ENCODE results near the gene DOCK2.

Gene DOCK2

DNA sequence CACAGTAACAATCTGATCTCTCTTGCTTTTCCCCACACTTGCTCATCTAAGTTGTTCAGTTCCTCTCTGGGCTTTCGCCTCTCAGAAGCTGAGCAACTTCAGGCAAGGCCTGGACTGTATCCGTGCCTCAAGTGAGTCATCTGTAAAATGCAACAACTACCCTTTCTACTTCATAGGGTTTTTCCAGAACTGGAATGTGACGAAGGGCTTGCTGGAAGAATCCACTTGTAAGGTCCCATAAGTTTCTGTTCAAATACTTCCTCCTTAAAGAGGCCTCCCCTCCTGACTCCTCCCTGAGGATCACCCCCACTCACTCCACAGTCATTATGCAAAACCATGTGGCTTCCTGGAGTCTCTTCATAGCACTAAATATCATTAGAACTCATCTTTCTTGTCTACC, 360.7 kb downstream of the DOCK2 start:
- no peak for DNase-seq

DNA sequence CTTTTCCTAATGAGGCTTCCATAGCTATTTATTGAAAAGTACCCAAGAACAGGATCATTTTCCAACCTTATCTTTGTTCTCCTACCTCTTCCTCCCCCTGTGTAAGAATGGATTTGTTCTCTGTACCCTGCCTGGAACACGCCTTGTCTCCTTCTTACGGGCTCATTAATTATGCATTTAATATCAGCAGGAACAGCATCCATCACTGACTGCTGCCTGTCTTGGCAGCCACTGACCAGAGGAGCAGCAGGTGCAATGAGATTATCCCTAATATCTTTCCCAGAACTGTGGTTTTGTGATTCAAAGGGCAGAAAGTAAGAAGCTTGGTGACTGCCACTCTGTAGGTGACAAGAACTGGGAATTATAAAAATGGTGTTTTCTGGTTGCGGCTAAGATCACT, 362.5 kb downstream of the DOCK2 start:
- DNase-seq: no peak

DNA sequence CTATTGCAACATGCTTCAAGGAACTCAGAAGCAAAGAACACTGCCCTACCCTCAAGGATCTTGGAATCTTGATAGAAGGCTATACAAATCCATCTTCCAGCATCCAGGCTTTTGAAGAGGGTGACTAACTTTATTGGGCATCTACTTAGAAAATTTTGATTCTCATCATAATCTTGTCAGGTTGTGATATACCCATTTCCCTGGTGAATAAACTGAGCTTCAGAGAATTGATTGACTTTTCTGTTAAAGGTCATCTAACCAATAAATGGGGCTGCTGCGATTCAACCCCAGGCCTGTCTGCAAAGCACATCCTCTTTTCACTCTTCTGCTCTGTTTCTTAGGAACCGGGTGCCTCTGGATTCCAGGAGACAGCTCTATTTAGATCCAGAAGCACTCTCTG, 363.1 kb downstream of the DOCK2 start:
- DNase-seq: no peak

DNA sequence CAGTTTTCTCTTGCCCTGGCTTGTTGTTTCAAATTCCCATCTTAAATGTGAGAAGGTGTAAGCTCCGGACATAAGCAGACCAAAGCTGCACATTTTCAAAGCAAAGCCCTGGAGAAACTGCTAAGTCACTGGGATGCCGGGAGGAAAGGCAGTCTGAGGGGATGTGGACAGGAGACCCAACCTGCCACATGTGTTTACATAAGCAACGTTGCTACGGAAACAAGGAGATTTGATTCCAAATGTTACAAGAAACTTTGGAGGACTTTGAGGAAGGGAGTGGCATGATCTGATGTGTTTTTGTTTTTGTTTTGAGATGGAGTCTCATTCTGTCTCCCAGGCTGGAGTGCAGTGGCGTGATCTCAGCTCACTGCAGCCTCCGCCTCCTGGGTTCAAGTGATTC, 368.9 kb downstream of the DOCK2 start:
- DNase-seq: no peak

DNA sequence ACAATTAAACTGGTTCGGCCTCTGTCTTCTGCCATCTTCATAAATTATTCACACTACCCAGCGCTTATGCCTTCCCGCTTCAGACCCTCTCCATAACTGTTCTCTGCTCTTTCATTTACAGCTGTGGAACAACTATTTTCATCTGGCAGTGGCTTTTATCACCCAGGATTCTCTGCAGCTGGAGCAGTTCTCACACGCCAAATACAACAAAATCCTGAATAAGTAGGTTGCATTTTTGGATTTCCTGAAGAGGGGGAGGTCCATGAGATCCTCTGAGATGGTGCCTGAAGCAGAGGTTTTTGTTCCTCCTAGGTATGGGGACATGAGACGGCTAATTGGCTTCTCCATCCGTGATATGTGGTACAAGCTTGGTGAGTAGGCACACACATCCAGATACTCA, 371.3 kb downstream of the DOCK2 start:
- no peak for DNase-seq

DNA sequence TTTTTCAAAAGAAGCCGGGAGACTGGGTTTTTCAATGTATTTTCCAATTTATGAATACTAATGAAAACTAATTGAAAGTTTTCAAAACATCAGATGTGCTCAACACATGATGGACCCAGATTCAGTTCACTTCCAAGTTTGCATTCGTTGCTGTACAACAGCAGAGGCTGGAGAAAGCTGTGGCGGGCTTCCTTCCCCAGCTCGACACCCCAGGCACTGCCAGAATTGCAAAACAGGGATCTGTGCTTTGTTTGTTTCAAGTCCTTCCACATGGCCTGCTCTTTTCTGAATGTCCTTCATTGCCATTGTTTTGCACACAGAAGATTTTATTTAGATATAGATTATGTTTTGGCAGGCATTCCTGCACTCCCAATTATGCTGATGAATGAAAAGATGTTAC, 373.5 kb downstream of the DOCK2 start:
- DNase-seq: no peak

DNA sequence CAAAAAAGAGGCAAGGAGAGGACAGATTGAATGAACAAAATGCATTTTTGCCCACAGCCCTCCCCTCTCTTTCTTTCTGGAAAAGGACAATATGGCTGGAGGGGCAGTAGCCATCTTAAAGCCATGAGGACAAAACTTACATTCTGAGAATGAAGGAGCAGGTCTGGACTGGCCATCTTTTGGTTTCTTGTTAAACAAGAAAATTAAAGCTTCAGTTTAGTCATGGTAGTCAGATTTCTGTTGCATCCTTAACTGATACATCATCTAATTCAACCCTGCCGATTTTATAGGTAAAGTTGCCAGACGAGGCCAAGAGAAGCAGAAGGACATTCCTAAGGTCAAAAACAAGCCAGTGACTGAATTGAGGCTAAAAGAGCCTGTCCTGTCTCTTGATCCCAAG, 374.7 kb downstream of the DOCK2 start:
- DNase-seq: no peak

DNA sequence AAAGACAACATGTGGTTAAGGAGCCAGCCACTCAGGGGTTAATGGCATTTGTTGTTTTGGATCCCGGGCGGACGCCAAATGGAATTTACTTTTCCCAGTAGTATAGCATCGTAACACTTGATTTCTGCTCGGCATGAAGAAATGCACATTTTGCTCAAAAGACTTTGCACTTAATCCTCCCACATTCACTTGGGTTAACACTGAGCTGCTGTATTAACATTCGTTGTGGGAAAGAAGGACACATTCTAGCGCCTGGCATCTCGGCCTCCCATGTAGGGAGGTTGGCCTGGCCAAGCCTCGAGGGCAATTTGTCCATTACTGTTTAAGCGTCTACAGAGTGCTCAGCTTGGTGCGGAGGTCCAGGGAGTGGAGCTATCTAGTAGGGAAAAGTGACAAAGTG, 375.5 kb downstream of the DOCK2 start:
- no peak for DNase-seq

DNA sequence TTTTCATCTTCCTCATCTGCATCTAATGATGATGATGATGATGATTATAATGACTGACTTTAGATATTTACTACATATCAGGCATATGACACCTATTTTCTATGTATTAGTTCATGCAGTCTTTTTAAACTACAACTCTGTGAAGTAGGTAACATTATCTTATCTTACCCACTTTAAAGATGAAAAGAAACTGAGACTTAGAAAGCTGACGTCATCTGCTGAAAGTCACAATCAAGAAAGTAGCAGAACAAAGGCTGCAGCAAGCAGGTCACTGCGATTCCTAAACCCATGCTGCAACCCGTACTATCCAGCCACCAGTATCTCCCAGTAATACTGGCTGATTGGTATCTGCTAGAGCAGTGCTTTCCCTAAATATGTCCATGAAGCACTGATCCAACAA, 383.3 kb downstream of the DOCK2 start:
- DNase-seq: no peak

DNA sequence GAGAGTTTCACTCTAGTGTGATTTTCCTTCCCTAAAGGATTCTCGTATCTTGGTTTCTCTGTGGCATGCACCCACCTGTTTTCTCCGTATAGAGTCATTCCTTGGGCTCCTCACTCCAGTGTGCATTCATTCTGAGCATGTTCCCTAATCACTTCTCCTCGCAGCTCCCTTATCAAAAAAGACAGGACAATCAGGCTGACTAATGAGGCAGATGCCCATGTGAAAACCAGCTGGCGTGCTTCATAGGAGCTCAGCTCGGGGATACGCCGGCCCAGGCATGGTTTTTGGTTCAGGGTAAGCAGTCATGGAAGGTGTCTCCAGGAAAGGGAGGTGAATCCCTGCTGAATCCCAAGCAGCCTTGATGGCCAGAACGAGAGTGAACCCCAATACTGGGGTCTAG, 384.4 kb downstream of the DOCK2 start:
- no peak for DNase-seq

DNA sequence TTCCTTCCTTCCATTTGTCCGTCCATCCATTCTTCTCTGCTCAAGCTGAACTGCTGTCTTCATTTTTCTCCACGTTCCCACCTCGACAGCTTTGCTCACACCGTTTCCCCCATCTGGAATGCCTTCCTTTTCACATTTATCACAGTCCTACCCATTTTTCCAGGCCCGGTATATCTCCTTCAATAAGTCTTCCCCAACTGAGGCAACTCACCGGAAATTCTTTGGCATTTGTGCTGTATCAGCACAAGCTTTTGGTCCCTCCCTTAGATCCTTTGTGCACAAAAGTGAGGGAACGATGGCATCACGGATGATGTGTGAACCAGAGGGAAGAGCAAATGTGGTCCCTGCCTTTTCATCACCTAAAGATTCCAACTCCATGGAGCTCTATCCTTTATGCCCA, 388.8 kb downstream of the DOCK2 start:
- DNase-seq: no peak

DNA sequence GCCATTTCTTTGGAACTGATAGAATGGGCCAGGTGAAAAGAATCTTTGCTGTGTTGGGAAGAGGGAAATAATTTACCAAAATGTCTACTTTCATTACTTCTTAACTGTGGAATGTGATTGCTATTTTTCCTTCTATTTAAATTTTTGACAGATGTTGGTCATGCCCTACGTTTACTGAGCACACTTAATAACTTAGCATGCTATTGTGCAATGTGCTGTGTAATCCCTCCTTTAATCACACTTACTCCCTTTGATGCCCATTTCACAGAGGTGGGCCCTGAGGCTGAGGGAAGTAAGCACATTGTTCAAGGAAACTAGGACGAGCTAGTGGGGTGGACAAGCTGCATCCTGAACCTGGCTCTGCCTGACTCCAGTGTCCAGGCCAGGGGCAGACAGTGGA, 391.0 kb downstream of the DOCK2 start:
- DNase-seq: no peak

DNA sequence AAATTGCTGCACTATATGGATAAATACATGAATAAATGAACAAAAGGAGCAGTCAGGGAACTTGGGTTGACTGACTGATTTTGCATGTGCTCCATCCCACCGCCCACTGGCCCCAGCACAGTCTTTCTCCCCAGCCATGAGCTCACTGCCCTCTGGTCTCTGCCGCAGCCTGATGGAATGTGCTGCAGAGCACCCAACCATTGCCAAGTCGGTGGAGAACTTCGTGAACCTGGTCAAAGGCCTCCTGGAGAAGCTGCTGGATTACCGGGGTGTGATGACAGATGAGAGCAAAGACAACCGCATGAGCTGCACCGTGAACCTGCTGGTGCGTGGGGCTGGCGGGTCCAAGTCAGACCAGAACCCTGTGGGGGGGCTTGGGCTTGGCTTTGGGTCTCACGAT, 397.2 kb downstream of the DOCK2 start:
- no peak for DNase-seq

DNA sequence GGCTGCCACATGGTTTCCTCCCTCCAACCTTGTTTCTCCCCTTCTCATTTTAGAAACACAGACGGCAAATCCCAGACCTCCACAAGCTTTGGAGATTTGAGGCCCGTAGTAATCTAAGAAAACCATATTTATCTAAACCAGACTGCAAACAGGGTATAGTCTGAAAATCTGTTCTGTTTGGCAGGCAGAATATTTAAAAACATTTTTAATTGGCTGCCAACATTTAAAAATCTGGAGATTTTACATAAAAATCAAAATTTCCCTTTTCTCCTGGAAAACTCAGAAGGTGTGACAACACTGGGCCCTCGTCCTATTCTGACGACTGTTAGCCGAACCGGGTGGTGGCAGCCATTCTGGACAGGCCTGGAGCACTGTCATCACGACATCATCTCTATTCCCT, 401.2 kb downstream of the DOCK2 start:
- DNase-seq: no peak

DNA sequence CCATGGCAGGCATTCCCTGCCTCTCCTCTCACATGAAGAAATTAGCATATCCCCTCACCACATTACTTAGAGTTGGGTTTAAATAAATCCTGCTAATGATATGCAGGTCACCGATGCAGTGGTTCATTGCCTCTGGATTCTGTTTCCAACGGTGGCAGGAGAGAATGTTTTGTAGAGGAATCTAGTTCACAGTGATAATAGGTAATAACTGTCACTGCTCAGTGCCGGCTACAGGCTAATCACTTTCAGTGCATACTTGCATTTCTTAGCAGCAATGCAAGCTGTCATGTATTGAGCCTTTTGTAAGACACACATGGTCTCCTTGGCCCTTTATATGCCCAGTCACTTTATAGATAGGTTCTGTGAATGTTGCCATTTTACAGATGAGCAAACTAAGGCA, 402.8 kb downstream of the DOCK2 start:
- no peak for DNase-seq

DNA sequence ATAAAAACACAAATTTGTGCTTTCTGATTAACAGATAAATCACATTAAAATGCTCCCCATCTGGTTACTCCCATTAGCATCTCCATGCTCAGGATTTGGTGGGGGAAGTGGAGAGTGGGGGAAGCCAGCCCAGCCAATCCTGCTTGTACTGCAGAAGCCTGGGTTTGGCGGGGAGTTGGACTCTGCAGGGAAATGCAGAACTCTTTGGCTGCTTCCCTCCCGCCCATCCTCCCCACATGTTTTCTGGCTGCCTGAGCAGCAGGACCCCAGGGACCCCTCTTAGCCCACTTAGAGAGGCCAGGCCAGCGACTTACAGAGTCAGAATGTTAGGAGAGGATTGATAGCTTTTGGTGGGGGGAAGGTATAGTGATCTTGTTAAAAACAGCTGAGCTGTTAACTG, 409.2 kb downstream of the DOCK2 start:
- DNase-seq: no peak

DNA sequence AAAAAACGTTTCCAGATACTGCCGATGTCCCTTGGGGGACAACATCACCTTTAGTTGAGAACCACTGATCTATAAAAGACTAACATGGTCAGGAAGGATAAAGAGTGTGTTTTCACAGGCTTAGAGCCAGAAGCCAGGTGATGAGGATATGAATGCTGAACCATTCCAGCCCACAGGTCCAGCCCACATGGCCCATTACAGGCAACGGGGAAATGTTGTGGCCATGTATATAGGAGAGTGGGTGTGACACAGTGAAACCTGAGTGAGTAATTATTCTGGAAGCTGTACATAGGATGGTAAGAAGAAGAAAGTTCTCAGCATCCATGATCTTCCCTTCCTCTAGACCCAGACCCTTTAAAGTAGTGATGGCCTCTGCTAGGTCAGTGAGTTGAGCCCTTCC, 412.6 kb downstream of the DOCK2 start:
- DNase-seq: no peak

DNA sequence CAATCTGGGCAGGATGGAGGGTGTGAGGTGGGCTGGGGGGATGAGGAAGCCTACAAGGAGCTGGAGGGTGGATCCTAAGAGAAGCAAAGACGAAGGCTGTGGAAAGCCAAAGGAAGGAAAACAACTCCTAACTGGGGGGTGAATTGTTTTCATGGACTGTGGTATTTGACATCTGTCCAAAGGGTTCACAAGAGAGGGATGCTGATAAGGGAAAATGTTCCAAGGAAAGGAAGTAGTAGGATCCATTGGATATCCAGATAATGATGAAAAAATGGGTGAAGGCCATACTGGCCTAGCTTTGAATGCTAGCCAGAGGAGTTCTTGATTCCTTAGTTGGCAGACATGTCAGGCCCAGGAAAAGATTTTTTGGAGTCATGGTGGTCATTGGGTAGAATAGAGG, 416.8 kb downstream of the DOCK2 start:
- no peak for DNase-seq

DNA sequence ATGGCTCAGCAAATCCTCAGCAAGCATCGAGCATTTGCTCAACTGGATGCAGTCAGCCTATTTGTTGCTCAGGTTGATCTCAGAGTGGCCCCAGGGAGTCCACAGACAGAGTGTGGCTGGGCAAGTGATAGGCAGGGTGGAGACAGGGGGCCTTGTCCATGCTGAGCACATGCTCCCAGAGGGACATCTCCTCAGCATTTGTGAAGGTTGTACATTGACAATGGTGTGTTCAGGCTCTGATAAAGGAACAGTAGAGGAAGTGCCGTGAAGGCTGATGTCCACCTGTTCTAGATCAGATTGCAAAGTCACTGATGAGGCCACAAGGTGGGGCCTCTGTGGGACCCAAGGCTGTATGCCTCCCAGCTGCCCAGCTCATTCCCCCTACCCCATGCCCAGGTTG, 418.5 kb downstream of the DOCK2 start:
- DNase-seq: no peak

DNA sequence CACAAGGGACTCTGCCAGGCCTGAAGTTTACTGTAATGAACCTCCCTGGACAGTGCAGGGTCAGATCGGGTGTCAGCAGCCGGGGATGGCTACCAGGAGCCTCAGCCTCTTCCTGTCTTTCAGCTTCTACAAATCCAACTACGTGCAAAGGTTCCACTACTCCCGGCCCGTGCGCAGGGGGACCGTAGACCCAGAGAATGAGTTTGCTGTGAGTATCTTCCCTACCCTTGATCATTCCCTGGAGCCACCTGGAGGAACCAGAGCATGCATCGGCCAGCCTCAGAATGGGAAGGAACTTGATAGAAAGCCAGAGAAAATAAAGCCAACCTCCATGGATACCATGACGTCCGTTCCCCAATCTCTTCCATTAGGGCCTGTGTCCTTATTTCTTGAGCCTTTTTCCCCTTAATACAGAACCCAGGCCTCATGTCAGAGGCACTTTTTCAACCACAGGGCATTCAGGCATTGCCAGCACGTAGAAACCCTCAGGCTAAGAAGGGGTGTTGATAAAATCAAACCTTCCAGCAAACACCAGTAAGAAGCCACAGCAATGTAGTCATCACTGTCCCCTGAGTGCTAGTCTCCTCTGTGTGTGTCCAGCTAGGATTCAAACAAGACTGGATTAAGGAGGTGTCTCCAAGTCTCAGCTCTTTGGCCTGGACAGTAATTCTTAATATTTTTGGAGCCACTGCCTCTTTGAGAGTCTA, 419.6 kb downstream of the DOCK2 start:
- DNase-seq: no peak

DNA sequence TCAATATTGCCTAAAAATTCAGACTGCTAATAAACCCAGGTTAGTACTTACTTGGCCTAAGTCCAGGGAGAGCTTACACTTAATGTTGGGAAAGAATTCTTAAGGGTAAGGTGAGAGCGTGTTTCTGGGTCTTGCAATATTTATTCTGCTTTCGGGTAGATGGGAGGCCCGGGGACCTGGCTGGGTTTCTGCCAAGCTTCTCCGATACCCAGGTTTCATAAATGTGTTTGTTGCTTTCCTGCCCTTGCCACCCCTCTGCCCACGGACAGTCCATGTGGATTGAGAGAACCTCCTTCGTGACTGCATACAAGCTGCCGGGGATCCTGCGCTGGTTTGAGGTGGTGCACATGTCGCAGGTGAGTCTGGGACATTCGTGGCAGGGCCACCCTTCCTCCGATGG, 420.2 kb downstream of the DOCK2 start:
- DNase-seq: no peak

DNA sequence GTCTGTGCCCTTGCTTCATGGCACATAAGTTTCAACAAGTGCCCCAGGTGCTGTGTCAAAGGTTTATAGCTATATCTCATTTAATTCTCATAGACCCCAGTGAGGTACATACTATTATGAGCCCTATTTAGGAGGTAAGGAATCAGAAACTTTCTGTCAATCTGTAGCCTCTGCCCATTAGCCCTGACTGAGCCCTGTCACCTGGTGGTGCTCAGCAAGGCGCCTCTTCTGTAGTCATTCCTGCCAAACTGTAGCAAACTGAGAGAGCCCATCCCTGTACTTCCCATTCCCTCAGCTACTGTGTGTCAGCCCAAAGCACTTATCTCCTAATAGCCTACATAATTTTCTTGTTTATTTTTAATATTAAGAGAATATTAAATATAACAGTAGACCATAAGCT, 422.1 kb downstream of the DOCK2 start:
- no peak for DNase-seq

DNA sequence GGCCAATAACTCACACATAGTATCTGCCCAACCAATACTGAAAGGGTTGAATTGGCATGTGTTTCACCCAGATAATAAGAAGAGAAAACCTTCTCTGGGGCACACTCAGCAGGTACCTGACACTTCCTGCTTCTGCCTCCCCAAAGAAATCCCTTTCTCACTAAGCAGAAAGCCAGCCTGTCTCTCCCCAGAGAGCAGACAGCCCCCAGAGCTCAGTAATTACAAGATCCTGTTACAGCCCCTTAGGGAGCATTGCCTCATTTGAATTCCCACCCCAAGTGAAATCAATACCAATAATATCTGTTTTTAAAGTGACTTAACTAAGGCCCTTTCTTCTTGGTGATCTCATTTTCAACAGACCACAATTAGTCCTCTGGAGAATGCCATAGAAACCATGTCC, 430.1 kb downstream of the DOCK2 start:
- DNase-seq: no peak

DNA sequence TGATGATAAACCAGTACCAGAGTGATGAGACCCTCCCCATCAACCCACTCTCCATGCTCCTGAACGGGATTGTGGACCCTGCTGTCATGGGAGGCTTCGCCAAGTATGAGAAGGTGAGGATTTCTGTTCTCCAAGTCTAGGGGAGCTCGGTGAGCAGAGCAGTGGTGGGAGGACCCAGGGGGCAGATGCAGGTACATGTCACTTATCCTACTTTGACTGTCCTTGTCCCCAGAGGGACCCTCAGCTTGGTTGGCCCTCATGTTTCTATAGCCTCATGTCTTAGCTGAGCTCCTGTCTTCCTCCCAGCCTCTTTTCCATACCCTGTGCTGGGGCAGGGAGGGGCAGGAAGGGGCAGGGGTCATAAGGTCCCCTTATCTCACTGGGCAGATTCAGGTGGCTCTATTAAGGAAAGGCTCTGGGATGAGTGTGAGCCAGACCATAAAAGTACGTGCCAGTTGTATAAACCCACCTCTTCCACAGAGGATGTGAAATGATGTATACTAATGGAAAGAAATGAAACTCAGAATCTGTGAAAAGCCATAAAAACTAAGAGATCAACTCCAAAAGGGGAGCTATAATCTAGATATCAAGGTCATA, 430.6 kb downstream of the DOCK2 start:
- DNase-seq: no peak

DNA sequence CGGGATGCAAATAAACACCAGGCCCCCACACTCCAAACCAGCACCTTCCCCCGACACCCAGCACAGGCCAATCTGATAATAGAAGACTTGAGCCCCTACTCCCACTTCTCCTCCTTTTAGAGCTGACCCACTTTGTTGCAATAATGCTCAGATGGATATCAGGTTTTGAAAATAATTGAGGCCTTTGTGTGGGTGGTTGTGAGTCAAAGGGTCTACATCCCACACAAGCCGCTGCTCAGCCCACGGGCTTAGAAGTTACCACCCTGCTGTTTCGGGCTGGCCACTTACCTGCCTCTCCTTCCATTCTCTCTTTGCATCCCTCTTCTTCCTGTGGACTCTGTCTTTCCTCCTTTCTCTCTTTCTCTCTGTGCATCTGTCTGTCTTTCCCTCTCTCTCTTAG, 432.4 kb downstream of the DOCK2 start:
- no peak for DNase-seq
